GM18868 (cell line): ENCODE data around the gene PHOSPHO1.
"Not testable (repeated sequence)": the region's sequence is repeated elsewhere in the genome, so short reads cannot be mapped to it uniquely, and the experiment has no call there.

Experiments used
- ATAC-seq: cut with Tn5 transposase; IDR thresholded peaks from one replicate; pipeline ENCODE4 v1.9.1; 2021; ENCODE audit warnings: mild to moderate bottlenecking, moderate library complexity; ENCODE audit not compliant: unreplicated experiment

Gene PHOSPHO1

GRCh38 chr17:49230636-49231562 lies at the start of gene PHOSPHO1:
Gene PHOSPHO1 (minus strand): TSS chr17:49230787. CDS start chr17:49226691, 4,096 bp downstream.
- ATAC-seq = peak; percentile 89

- no peak for ATAC-seq
Measured at GRCh38 chr17:49280061-49280460, 49.5 kb upstream of the PHOSPHO1 start.

GRCh38 chr17:49279263-49280015 lies 48.9 kb upstream of the PHOSPHO1 start:
- not testable (repeated sequence) for ATAC-seq

- ATAC-seq = no peak
Measured at GRCh38 chr17:49278076-49278475, 47.5 kb upstream of the PHOSPHO1 start.

- no peak for ATAC-seq
Measured at GRCh38 chr17:49277638-49278037, 47.1 kb upstream of the PHOSPHO1 start.

GRCh38 chr17:49275981-49276380 lies 45.4 kb upstream of the PHOSPHO1 start:
- ATAC-seq = not testable (repeated sequence)

GRCh38 chr17:49269356-49269755 lies 38.8 kb upstream of the PHOSPHO1 start:
- no peak for ATAC-seq

- no peak for ATAC-seq
Measured at GRCh38 chr17:49267912-49268311, 37.3 kb upstream of the PHOSPHO1 start.

GRCh38 chr17:49266233-49266632 lies 35.6 kb upstream of the PHOSPHO1 start:
- no peak for ATAC-seq

GRCh38 chr17:49261540-49261939 lies 31.0 kb upstream of the PHOSPHO1 start:
- not testable (repeated sequence) for ATAC-seq

- ATAC-seq = no peak
Measured at GRCh38 chr17:49260817-49261291, 30.3 kb upstream of the PHOSPHO1 start.

- ATAC-seq = no peak
Measured at GRCh38 chr17:49260011-49260816, 29.6 kb upstream of the PHOSPHO1 start.

- no peak for ATAC-seq
Measured at GRCh38 chr17:49259663-49260010, 29.1 kb upstream of the PHOSPHO1 start.

- ATAC-seq = no peak
Measured at GRCh38 chr17:49258394-49258793, 27.8 kb upstream of the PHOSPHO1 start.

GRCh38 chr17:49255125-49255524 lies 24.5 kb upstream of the PHOSPHO1 start:
- ATAC-seq = no peak

GRCh38 chr17:49254066-49254465 lies 23.5 kb upstream of the PHOSPHO1 start:
- no peak for ATAC-seq

- no peak for ATAC-seq
Measured at GRCh38 chr17:49252148-49252695, 21.6 kb upstream of the PHOSPHO1 start.

- ATAC-seq = no peak
Measured at GRCh38 chr17:49249890-49250522, 19.4 kb upstream of the PHOSPHO1 start.

GRCh38 chr17:49249292-49249794 lies 18.8 kb upstream of the PHOSPHO1 start:
- no peak for ATAC-seq

GRCh38 chr17:49247944-49248343 lies 17.4 kb upstream of the PHOSPHO1 start:
- ATAC-seq = no peak
